Mesendoderm (in vitro differentiated cells): ENCODE results near the gene EFCAB7.

ENCODE experiments used
- DNase-seq: peaks from one replicate; pipeline ENCODE4 v3.0.0; 2013
- H2AK5ac ChIP-seq: 2 replicates; pipeline ENCODE4 v1.6.1; 2013; ENCODE audit warnings: low read length, inconsistent platforms
- H2BK120ac ChIP-seq: 2 replicates; pipeline ENCODE4 v1.6.1; 2013; ENCODE audit warnings: low read depth, mild to moderate bottlenecking, low read length, moderate library complexity, mixed read lengths
- H2BK15ac ChIP-seq: replicated peaks from 2 replicates; pipeline ENCODE4 v1.6.1; 2013; ENCODE audit warnings: low read depth, mild to moderate bottlenecking, moderate library complexity
- H2BK5ac ChIP-seq: 2 replicates; pipeline ENCODE4 v1.6.1; 2013; ENCODE audit warnings: low read length, inconsistent platforms
- H3K18ac ChIP-seq: 2 replicates; pipeline ENCODE4 v1.6.1; 2013; ENCODE audit warnings: mild to moderate bottlenecking, low read length, mixed read lengths
- H3K23ac ChIP-seq: one replicate; pipeline ENCODE4 v1.6.1; 2013; ENCODE audit warnings: low read length
- H3K27ac ChIP-seq: 2 replicates; pipeline ENCODE4 v1.5.1; 2013; ENCODE audit warnings: low read depth, mild to moderate bottlenecking, inconsistent platforms, low read length, moderate library complexity
- H3K27me3 ChIP-seq: 2 replicates; pipeline ENCODE4 v1.6.1; 2013; ENCODE audit warnings: low read length, control low read depth, mild to moderate bottlenecking, inconsistent platforms; ENCODE audit not compliant: insufficient read depth, poor library complexity
- H3K36me3 ChIP-seq: 2 replicates; pipeline ENCODE4 v1.6.1; 2013; ENCODE audit warnings: low read length, inconsistent platforms; ENCODE audit not compliant: control insufficient read depth, insufficient read depth
- H3K4ac ChIP-seq: one replicate; pipeline ENCODE4 v1.6.1; 2013; ENCODE audit warnings: low read depth, mild to moderate bottlenecking, low read length, moderate library complexity
- H3K4me1 ChIP-seq: 2 replicates; pipeline ENCODE4 v1.6.1; 2013; ENCODE audit warnings: low read depth, low read length, inconsistent platforms; ENCODE audit not compliant: control insufficient read depth
- H3K4me2 ChIP-seq: 2 replicates; pipeline ENCODE4 v1.6.1; 2013; ENCODE audit warnings: low read length
- H3K4me3 ChIP-seq: 2 replicates; pipeline ENCODE4 v1.5.1; 2013; ENCODE audit warnings: mild to moderate bottlenecking, low read length
- H3K56ac ChIP-seq: one replicate; pipeline ENCODE4 v1.6.1; 2013; ENCODE audit warnings: low read length
- H3K79me1 ChIP-seq: 2 replicates; pipeline ENCODE4 v1.6.1; 2013; ENCODE audit warnings: low read length, inconsistent platforms
- H3K79me2 ChIP-seq: 2 replicates; pipeline ENCODE4 v1.6.1; 2013; ENCODE audit warnings: mild to moderate bottlenecking, low read length; ENCODE audit not compliant: control insufficient read depth, insufficient read depth
- H3K9ac ChIP-seq: 2 replicates; pipeline ENCODE4 v1.6.1; 2013; ENCODE audit warnings: low read length, inconsistent platforms
- H4K5ac ChIP-seq: one replicate; pipeline ENCODE4 v1.6.1; 2013; ENCODE audit warnings: low read length
- H4K8ac ChIP-seq: one replicate; pipeline ENCODE4 v1.6.1; 2013; ENCODE audit warnings: low read depth, mild to moderate bottlenecking, control low read depth, low read length, moderate library complexity
- WGBS: extraction: QIAGEN DNeasy Blood & Tissue Kit; methylation state at CpG from one replicate; pipeline ENCODE4 v1.1.7; 2013; ENCODE audit warnings: low lambda C conversion rate, missing lambda C conversion rate; ENCODE audit not compliant: insufficient coverage; ENCODE audit errors: extremely low coverage; 5-methylcytosine and 5-hydroxymethylcytosine counted together

Gene EFCAB7

GRCh38 chr1:63497577-63497976 is 25.7 kb upstream of the EFCAB7 start:
- H3K27me3 ChIP-seq: no peaks in the 10 kb centered on the region
- no peaks in the 10 kb centered on the region for H3K4me1 ChIP-seq
- DNase-seq: no peak
- peaks cover 1% of the 10 kb centered on the region for H3K79me1 ChIP-seq
- WGBS: no CpG with 5 or more reads among the region's 2 CpGs
- H3K79me2 ChIP-seq: no peaks in the 10 kb centered on the region
- H3K9ac ChIP-seq: no peak overlapping the region
- H2BK120ac ChIP-seq: no peak overlapping the region
- H4K8ac ChIP-seq: no peak overlapping the region
- H3K23ac ChIP-seq: no peak overlapping the region
- H3K4me2 ChIP-seq: no peak overlapping the region
- H2BK15ac ChIP-seq: no peak overlapping the region
- no peaks in the 10 kb centered on the region for H3K36me3 ChIP-seq
- no peak overlapping the region for H2BK5ac ChIP-seq
- no peak overlapping the region for H3K4ac ChIP-seq
- no peak overlapping the region for H3K4me3 ChIP-seq
- H2AK5ac ChIP-seq: no peak overlapping the region
- no peak overlapping the region for H4K5ac ChIP-seq
- no peak overlapping the region for H3K18ac ChIP-seq
- no peak overlapping the region for H3K27ac ChIP-seq
- no peak overlapping the region for H3K56ac ChIP-seq

GRCh38 chr1:63498106-63498505 is 25.2 kb upstream of the EFCAB7 start:
- peaks cover 1% of the 10 kb centered on the region for H3K79me1 ChIP-seq
- DNase-seq: no peak
- no peaks in the 10 kb centered on the region for H3K4me1 ChIP-seq
- H3K23ac ChIP-seq: no peak overlapping the region
- H3K36me3 ChIP-seq: no peaks in the 10 kb centered on the region
- no peak overlapping the region for H3K4ac ChIP-seq
- no peak overlapping the region for H2BK120ac ChIP-seq
- H4K8ac ChIP-seq: no peak overlapping the region
- no peak overlapping the region for H4K5ac ChIP-seq
- H3K27ac ChIP-seq: no peak overlapping the region
- no peaks in the 10 kb centered on the region for H3K27me3 ChIP-seq
- no peak overlapping the region for H3K18ac ChIP-seq
- no peak overlapping the region for H2BK15ac ChIP-seq
- no peaks in the 10 kb centered on the region for H3K79me2 ChIP-seq
- H2BK5ac ChIP-seq: no peak overlapping the region
- H3K4me2 ChIP-seq: no peak overlapping the region
- no CpG with 5 or more reads among the region's 1 CpG for WGBS
- no peak overlapping the region for H2AK5ac ChIP-seq
- H3K9ac ChIP-seq: no peak overlapping the region
- no peak overlapping the region for H3K4me3 ChIP-seq
- no peak overlapping the region for H3K56ac ChIP-seq

GRCh38 chr1:63501256-63501655 is 22.1 kb upstream of the EFCAB7 start:
- Histone ChIP-seq H3K4ac (no peak overlapping the region), H3K79me1 (no peaks in the 10 kb centered on the region), H3K18ac (no peak overlapping the region), H3K79me2 (no peaks in the 10 kb centered on the region), H4K5ac (no peak overlapping the region), H3K56ac (no peak overlapping the region), H2BK120ac (no peak overlapping the region), H2AK5ac (no peak overlapping the region), H3K4me1 (no peaks in the 10 kb centered on the region), H3K36me3 (no peaks in the 10 kb centered on the region), H2BK15ac (no peak overlapping the region), H3K27ac (no peak overlapping the region), H3K4me3 (no peak overlapping the region), H4K8ac (no peak overlapping the region), H3K4me2 (no peak overlapping the region), H3K23ac (no peak overlapping the region), H2BK5ac (no peak overlapping the region), H3K9ac (no peak overlapping the region), H3K27me3 (no peaks in the 10 kb centered on the region)
- no CpG with 5 or more reads among the region's 3 CpGs for WGBS
- no peak for DNase-seq

GRCh38 chr1:63506782-63507181 is 16.5 kb upstream of the EFCAB7 start:
- H3K79me1 ChIP-seq: no peaks in the 10 kb centered on the region
- H2BK15ac ChIP-seq: no peak overlapping the region
- no peak overlapping the region for H3K4me2 ChIP-seq
- no peak overlapping the region for H3K27ac ChIP-seq
- no peak overlapping the region for H2AK5ac ChIP-seq
- no peak overlapping the region for H3K23ac ChIP-seq
- H3K27me3 ChIP-seq: no peaks in the 10 kb centered on the region
- no peaks in the 10 kb centered on the region for H3K79me2 ChIP-seq
- no peak overlapping the region for H3K4me3 ChIP-seq
- H3K9ac ChIP-seq: no peak overlapping the region
- no peak overlapping the region for H3K18ac ChIP-seq
- no peak overlapping the region for H3K4ac ChIP-seq
- no peak overlapping the region for H2BK120ac ChIP-seq
- H3K36me3 ChIP-seq: no peaks in the 10 kb centered on the region
- no peak for DNase-seq
- no peak overlapping the region for H2BK5ac ChIP-seq
- no peak overlapping the region for H4K5ac ChIP-seq
- no peaks in the 10 kb centered on the region for H3K4me1 ChIP-seq
- no peak overlapping the region for H4K8ac ChIP-seq
- H3K56ac ChIP-seq: no peak overlapping the region

- H3K36me3 ChIP-seq: no peaks in the 10 kb centered on the region
- no peaks in the 10 kb centered on the region for H3K4me1 ChIP-seq
- H2BK120ac ChIP-seq: no peak overlapping the region
- no peak overlapping the region for H4K5ac ChIP-seq
- no peak overlapping the region for H3K27ac ChIP-seq
- no peaks in the 10 kb centered on the region for H3K79me2 ChIP-seq
- H4K8ac ChIP-seq: no peak overlapping the region
- no peak overlapping the region for H3K23ac ChIP-seq
- no peaks in the 10 kb centered on the region for H3K79me1 ChIP-seq
- no peak overlapping the region for H3K4ac ChIP-seq
- H3K56ac ChIP-seq: no peak overlapping the region
- H3K9ac ChIP-seq: no peak overlapping the region
- H3K4me2 ChIP-seq: no peak overlapping the region
- no peak overlapping the region for H2BK15ac ChIP-seq
- no peaks in the 10 kb centered on the region for H3K27me3 ChIP-seq
- WGBS: no CpG with 5 or more reads among the region's 10 CpGs
- H3K4me3 ChIP-seq: no peak overlapping the region
- no peak overlapping the region for H2AK5ac ChIP-seq
- H2BK5ac ChIP-seq: no peak overlapping the region
- no peak for DNase-seq
- H3K18ac ChIP-seq: no peak overlapping the region
Measured at GRCh38 chr1:63509718-63510117, 13.6 kb upstream of the EFCAB7 start.

GRCh38 chr1:63512584-63512983 is 10.7 kb upstream of the EFCAB7 start:
- H3K9ac ChIP-seq: no peak overlapping the region
- H2BK5ac ChIP-seq: no peak overlapping the region
- no peaks in the 10 kb centered on the region for H3K79me1 ChIP-seq

More at GRCh38 chr1:63512584-63512983, 10.7 kb upstream of the EFCAB7 start:
- no peak overlapping the region for H4K8ac ChIP-seq
- H2BK15ac ChIP-seq: no peak overlapping the region
- H2AK5ac ChIP-seq: no peak overlapping the region
- H3K79me2 ChIP-seq: no peaks in the 10 kb centered on the region
- H3K4me2 ChIP-seq: no peak overlapping the region
- H3K18ac ChIP-seq: no peak overlapping the region
- no peak overlapping the region for H3K4ac ChIP-seq
- H3K56ac ChIP-seq: no peak overlapping the region
- H2BK120ac ChIP-seq: no peak overlapping the region
- H3K27ac ChIP-seq: no peak overlapping the region
- no peaks in the 10 kb centered on the region for H3K4me1 ChIP-seq
- H4K5ac ChIP-seq: no peak overlapping the region
- no peak for DNase-seq
- H3K23ac ChIP-seq: no peak overlapping the region
- no peaks in the 10 kb centered on the region for H3K27me3 ChIP-seq
- H3K36me3 ChIP-seq: no peaks in the 10 kb centered on the region
- H3K4me3 ChIP-seq: no peak overlapping the region
